GM12872 (cell line): ENCODE measurements around the gene FAM186B.

Experiments
- CTCF ChIP-seq: IDR thresholded peaks from 3 replicates; pipeline ENCODE4 v1.5.1; 2011; ENCODE audit warnings: low read depth, mild to moderate bottlenecking, low read length, moderate library complexity; ENCODE audit not compliant: insufficient read depth

FAM186B gene

DNA sequence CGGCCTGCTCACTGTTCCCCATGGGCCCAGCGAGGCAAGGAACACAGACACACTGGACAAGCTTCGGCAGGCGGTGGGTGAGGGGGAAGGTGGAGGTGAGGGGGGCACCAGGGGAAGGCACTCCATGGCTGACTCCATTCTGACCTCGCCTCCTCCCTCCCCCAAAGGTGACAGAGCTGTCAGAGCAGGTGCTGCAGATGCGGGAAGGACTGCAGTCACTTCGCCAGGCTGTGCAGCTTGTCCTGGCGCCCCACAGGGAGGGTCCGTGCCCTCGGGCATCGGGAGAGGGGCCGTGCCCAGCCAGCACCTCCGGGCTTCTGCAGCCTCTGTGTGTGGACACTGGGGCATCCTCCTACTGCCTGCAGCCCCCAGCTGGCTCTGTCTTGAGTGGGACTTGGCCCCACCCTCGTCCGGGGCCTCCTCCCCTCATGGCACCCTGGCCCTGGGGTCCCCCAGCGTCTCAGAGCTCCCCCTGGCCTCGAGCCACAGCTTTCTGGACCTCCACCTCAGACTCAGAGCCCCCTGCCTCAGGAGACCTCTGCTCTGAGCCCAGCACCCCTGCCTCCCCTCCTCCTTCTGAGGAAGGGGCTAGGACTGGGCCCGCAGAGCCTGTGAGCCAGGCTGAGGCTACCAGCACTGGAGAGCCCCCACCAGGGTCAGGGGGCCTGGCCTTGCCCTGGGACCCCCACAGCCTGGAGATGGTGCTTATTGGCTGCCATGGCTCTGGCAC, 48.1 kb downstream of the FAM186B start:
- no peak for TF ChIP-seq CTCF

DNA sequence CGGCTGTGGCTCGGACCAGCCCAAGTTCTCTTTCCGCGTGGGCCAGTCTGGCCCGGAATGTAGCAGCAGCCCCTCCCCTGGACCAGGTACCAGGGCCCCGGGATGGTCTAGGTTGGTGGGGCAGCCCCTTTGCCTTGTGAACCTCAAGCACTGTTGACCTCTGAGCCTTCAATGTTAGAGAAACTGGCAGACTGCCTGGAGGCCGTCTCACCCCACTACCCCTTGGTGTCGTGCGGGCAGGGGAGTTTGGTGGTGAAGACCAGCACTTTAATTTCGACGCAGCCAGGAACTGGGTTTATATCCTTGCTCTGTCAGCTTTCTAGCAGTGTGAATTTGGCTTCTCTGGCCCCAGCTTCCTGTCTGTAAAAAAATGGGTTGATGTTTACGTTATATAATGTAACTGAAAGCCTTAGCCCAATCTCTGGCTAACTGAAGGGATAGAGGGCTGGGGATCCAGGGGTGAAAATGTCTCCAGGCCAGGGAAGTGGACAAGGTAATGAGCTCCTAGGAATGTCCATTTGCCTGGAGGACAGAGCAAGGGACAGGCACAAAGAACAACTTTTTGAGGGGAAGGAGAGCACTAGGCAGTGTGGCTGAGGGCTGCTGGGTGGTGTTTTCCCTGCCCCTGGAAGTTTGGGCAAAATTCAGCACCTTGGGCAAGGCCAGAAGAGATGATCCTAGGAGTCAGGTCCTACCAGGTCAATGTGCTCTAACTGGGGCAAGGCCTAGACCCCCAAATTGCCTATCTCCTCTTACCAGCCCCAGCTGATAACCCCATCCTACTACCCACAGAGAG, 48.9 kb downstream of the FAM186B start:
- no peak for TF ChIP-seq CTCF

DNA sequence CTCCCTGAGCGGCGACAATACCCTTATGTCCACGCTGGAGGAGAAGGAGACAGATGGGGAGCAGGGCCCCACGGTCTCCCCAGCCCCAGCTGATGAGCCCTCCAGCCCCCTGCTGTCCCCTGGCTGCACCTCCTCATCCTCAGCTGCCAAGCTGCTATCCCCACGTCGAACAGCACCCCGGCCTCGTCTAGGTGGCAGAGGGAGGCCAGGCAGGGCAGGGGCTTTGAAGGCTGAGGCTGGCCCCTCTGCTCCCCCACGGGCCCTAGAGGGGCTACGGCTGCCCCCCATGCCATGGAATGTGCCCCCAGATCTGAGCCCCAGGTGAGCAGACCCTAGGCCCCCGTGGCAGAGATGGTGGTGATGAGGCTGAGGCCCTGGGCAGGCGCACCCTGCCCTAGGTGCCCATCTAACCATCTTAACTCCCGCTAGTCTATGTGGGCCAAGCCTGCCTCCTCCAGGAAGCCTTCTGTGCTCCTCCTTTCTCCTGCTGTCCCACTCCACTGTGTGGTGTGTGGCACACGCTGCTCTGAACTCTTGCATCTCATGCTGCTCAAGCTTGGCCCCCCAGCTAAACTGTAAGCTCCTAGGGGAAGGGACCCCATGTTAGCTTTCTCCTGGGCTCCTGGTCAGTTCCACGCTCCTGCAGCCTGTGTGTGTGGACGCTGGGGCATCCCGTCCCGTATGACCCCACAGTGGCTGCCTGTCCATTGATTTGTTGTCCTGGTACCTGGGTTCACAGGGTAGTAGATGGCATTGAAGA, 49.6 kb downstream of the FAM186B start:
- TF ChIP-seq CTCF: no peak

DNA sequence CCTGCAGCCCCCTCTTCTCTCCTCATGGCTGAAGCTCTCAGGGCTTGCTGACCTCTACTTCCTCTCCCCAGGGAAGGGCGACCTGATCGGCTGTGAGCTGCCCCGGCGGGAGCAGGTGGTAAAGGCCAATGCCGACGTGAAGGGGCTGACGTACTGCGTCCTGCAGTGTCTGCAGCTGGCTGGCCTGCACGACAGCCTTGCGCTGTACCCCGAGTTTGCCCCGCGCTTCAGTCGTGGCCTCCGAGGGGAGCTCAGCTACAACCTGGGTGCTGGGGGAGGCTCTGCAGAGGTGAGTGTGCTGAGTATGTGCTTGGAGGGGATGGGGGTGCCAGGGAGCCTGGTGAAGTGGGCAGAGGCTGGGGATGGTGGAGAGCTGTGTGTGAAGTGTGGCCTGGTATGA, 51.2 kb downstream of the FAM186B start:
- no peak for TF ChIP-seq CTCF

DNA sequence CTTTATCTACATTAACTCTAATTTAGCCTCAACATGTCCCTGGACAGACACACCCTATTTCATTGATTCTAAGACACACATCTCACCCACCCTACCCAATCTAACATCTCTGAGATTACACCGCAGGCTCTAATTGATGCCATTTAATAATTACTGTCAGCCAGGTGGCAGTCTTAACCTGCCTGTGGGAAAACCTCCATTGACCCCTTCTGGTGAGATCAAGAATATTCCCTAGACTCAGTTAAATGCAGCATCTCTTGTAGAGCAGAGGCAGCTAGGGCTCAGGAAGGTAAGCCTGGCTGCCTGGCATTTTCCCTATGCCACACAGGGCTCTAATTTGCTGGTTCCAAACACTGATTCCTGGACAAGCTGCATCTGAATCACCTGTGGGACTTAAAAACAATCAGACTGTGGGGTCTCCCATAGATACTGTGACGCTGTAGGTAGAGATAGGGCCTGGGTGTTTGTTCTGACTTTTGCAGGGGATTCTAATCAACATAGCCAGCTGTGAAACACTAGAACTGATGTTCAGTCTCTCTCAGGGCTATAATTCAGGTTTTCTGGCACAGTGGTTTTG, 51.8 kb downstream of the FAM186B start:
- peak; percentile 58 for TF ChIP-seq CTCF

GRCh38 chr12:49552899-49553298, 52.5 kb downstream of the FAM186B start:
- TF ChIP-seq CTCF: no peak

GRCh38 chr12:49552425-49552824, 53.0 kb downstream of the FAM186B start:
- no peak for TF ChIP-seq CTCF
